ENCODE measurements around the gene PHACTR3.

- TF ChIP-seq POLR2A (IDR thresholded peaks at IDR 0.05) (no peak), POLR2AphosphoS5 (IDR thresholded peaks at IDR 0.05) (no peak)
- TF ChIP-seq, protein P1, sequence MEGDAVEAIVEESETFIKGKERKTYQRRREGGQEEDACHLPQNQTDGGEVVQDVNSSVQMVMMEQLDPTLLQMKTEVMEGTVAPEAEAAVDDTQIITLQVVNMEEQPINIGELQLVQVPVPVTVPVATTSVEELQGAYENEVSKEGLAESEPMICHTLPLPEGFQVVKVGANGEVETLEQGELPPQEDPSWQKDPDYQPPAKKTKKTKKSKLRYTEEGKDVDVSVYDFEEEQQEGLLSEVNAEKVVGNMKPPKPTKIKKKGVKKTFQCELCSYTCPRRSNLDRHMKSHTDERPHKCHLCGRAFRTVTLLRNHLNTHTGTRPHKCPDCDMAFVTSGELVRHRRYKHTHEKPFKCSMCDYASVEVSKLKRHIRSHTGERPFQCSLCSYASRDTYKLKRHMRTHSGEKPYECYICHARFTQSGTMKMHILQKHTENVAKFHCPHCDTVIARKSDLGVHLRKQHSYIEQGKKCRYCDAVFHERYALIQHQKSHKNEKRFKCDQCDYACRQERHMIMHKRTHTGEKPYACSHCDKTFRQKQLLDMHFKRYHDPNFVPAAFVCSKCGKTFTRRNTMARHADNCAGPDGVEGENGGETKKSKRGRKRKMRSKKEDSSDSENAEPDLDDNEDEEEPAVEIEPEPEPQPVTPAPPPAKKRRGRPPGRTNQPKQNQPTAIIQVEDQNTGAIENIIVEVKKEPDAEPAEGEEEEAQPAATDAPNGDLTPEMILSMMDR (IDR thresholded peaks at IDR 0.05) = no peak
These were observed 143.6 kb downstream of the PHACTR3 start for GRCh38 chr20:59747671-59748515.
